Right lung (tissue), 5 donors: ENCODE data around the gene ARID5A. TPM values are rescaled to one million over a fixed set of nuclear protein-coding genes. Genes with fewer than 3 reads are reported as not detected.

ENCODE experiments used
- DNase-seq, 2 donors: peaks; one replicate each; pipeline ENCODE4 v3.0.0-alpha.2; 2013
- polyA plus RNA-seq, 5 donors: library from polyadenylated mRNA; unstranded; fragments of 120-200 nt; gene quantifications; one replicate each; pipeline versions ENCODE4 v1.2.1 to v1.2.3, GENCODE V29; 2013; ENCODE audit warnings: inconsistent platforms in 1 of 5, low replicate concordance in 1 of 5; ENCODE audit not compliant: insufficient read length in 5 of 5, insufficient read depth in 1 of 5

Gene ARID5A
- polyA plus RNA-seq, 5 donors = 5.6 to 10.3 (median 6.9) TPM

DNA sequence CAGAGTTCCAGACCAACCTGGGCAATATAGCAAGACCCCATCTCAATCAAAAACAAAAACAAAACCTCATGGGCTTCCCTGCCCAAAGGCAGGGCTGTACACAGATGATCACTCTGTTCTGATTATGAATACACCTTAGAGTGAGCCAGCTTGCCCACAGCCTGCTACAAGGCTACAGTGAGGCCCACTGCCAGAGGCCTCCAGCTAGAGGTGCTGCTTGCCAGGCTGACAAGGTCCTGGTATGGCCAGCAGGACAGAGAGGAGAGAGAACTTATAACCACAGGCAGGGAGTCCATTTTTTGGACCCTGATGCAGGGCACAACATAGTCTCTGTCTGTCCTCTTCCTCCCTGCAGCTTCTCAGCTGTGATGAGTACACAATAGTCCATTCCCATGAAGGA, 60.0 kb downstream of the ARID5A start:
- DNase-seq = no peak

GRCh38 chr2:96599941-96600340, 63.4 kb downstream of the ARID5A start:
- DNase-seq = no peak

- DNase-seq = no peak
These were observed 65.1 kb downstream of the ARID5A start for GRCh38 chr2:96601382-96602292.

Other genes with a start within 250 kb of the ARID5A start
- 100 to 1,000 TPM; 169 to 208 (median 183) TPM for gene SNRNP200, start 231.2 kb upstream of the ARID5A start, polyA plus RNA-seq
- gene ITPRIPL1, start 211.4 kb upstream of the ARID5A start, polyA plus RNA-seq = 1 to 10 TPM; 4.3 to 5.5 (median 4.8) TPM
- 10 to 100 TPM; 12.3 to 30.8 (median 21.3) TPM for gene NCAPH, start 201.0 kb upstream of the ARID5A start, polyA plus RNA-seq
- under 1 TPM; 0.18 to 0.53 (median 0.25) TPM for gene NEURL3, start 31.4 kb upstream of the ARID5A start, polyA plus RNA-seq
- gene KANSL3, start 101.6 kb downstream of the ARID5A start, polyA plus RNA-seq = 10 to 100 TPM; 49.9 to 59.6 (median 52.6) TPM
- 1 to 10 TPM in 1 of 5 donors, under 1 TPM in 4; 0.50 to 1.2 (median 0.87) TPM for gene FER1L5, start 106.0 kb downstream of the ARID5A start, polyA plus RNA-seq
- gene LMAN2L, start 203.3 kb downstream of the ARID5A start, polyA plus RNA-seq = 10 to 100 TPM; 45.3 to 55.4 (median 46.7) TPM
- 10 to 100 TPM; 12.4 to 19.0 (median 15.6) TPM for gene CNNM4, start 224.2 kb downstream of the ARID5A start, polyA plus RNA-seq